Heart right ventricle (tissue), 16 donors: ENCODE data around the gene UQCC5. TPM values are rescaled to one million over a fixed set of nuclear protein-coding genes. Genes with fewer than 3 reads are reported as not detected.
A peak's percentile ranks its signal among the peaks of the same experiment; 100 is the strongest.

Experiments
- ATAC-seq, 8 donors: fragments of 200-7000 bp; cut with Tn5 transposase; one replicate each; pipeline ENCODE4 v1.9.1; 2020; ENCODE audit warnings: mild to moderate bottlenecking in 8 of 8, moderate library complexity in 8 of 8, moderate number of reproducible peaks in 1 of 8
- DNase-seq, 2 donors: peaks; one replicate each; pipeline ENCODE4 v3.0.0-alpha.2; 2020
- H3K27ac ChIP-seq, 10 donors: fragments of 200-600 bp; sonication (generic) in 2 of 10; one replicate each; pipeline versions ENCODE4 v1.5.0 to v1.8.0; 2020 to 2022; ENCODE audit warnings: mild to moderate bottlenecking in 3 of 10
- H3K27me3 ChIP-seq, 7 donors: fragments of 200-600 bp; one replicate each; pipeline ENCODE4 v1.8.0; 2021 to 2022; ENCODE audit warnings: mild to moderate bottlenecking in 2 of 7
- H3K36me3 ChIP-seq, 9 donors: fragments of 200-600 bp; sonication (generic) in 1 of 9; one replicate each; pipeline versions ENCODE4 v1.5.0 to v1.8.0; 2020 to 2022; ENCODE audit warnings: mild to moderate bottlenecking in 2 of 9
- H3K4me1 ChIP-seq, 9 donors: fragments of 200-600 bp; sonication (generic) in 1 of 9; one replicate each; pipeline versions ENCODE4 v1.5.0 to v1.8.0; 2020 to 2022; ENCODE audit warnings: mild to moderate bottlenecking in 4 of 9
- H3K4me3 ChIP-seq, 10 donors: fragments of 200-600 bp; sonication (generic) in 2 of 10; one replicate each; pipeline versions ENCODE4 v1.5.0 to v1.8.0; 2020 to 2022; ENCODE audit warnings: mild to moderate bottlenecking in 7 of 10, moderate library complexity in 2 of 10
- H3K9me3 ChIP-seq, 11 donors: fragments of 200-600 bp in 10 of 11; sonication (generic) in 2 of 11; one replicate each; pipeline versions ENCODE4 v1.5.0 to v1.8.0; 2013 to 2022; ENCODE audit warnings: mild to moderate bottlenecking in 2 of 11, control low read depth in 1 of 11, moderate library complexity in 1 of 11
- WGBS, 2 donors: extraction: QIAGEN DNeasy Blood & Tissue Kit; methylation state at CpG; one replicate each; pipeline ENCODE4 v1.1.7; 2013; ENCODE audit warnings: inconsistent platforms in 1 of 2; 5-methylcytosine and 5-hydroxymethylcytosine counted together
- intact Hi-C, 10 donors: fragments of 100-400 bp; cut with DNase I; formaldehyde crosslinking; loops; one replicate each; pipeline versions ENCODE4 v1.11.1 to v1.14.2; 2022
- polyA plus RNA-seq, 2 donors: library from polyadenylated mRNA; stranded (reverse); fragments of 200-250 nt; gene quantifications; one replicate each; pipeline ENCODE4 v1.2.3, GENCODE V29; 2013
- total RNA-seq, 10 donors: library from RNA; stranded (reverse); fragmentation: NEBNext Ultra II Directional in 3 of 10; extraction: Animal tissue kit (Norgen Biotek cat#: 25700) in 3 of 10; gene quantifications; one replicate each; pipeline versions ENCODE4 v1.2.1 to v1.2.4, GENCODE V29; 2021 to 2023
- TF ChIP-seq, protein P1 (sequence below), 9 donors: fragments of 200-600 bp; sonication (generic) in 2 of 9; IDR thresholded peaks; one replicate each; pipeline versions ENCODE4 v1.5.0 to v1.8.0; 2021 to 2022; ENCODE audit warnings: antibody characterized with exemption in 9 of 9, mild to moderate bottlenecking in 5 of 9, moderate library complexity in 1 of 9
- donor health status: Arrhythmogenic right ventricular cardiomyopathy.
- donor health status: ischemic (EF 13 %, LVEDD 7.1; RV severe dilation, severe dysfunction).
- donor health status: healthy with polysubstance abuse.
- donor health status: DM: no; HTN: yes; CAD: no.
- donor health status: DM: no; HTN: no; CAD: no.
- donor health status: ischemic (EF 25% LVEDD 6.9; RV normal size, moderate dysfunction).
- donor health status: ischemic (EF 25% LVEDD 5.7; RV mildly dilated, moderate dysfunction).
- donor health status: healthy.
- donor health status: DM: yes; HTN: yes; CAD: no.
- donor health status: Ischemic cardiomyopathy.
- donor health status: ischemic (EF 35%, LVEDD 5.7; RV mildly dilated, moderate dysfunction).
- donor health status: nonischemic (EF 11% LVEDD 7.7; RV severe dilation, severe dysfunction).
- donor health status: DM: yes; HTN: yes; CAD: no.
- donor health status: PGD.
- donor health status: ischemic (EF 29% LVEDD 5.4; RV normal size, mild dysfunction).
- donor health status: nonischemic (EF 23%, LVEDD 6.1; RV moderate dilation, normal function).

The UQCC5 gene
- total and polyA plus RNA-seq, 12 donors, result 30.2 to 147 (median 70.3) TPM

DNA sequence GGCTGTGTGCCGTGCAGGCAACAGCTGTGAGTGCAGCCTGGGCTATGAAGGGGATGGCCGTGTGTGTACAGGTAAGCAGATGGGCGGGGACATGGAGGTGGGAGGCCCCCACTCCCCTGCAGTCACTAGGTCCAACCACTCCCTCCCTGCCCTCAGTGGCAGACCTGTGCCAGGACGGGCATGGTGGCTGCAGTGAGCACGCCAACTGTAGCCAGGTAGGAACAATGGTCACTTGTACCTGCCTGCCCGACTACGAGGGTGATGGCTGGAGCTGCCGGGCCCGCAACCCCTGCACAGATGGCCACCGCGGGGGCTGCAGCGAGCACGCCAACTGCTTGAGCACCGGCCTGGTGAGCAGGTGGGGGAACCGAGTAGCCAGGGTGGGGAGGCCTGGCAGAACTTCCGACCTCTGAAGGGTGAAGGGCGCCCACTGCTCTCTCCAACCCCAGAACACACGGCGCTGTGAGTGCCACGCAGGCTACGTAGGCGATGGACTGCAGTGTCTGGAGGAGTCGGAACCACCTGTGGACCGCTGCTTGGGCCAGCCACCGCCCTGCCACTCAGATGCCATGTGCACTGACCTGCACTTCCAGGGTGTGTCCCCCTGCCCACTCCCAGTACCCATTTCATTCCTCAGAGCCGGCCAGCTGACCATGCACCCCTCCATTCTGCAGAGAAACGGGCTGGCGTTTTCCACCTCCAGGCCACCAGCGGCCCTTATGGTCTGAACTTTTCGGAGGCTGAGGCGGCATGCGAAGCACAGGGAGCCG is 14.3 kb upstream of the UQCC5 start:
- 95 to 96% methylated on average over 33 of the region's 33 CpGs for WGBS, 2 donors
- DNase-seq (peak in 1 of 2 donors; percentile 14), ATAC-seq (no peak)
- TF ChIP-seq, protein P1, sequence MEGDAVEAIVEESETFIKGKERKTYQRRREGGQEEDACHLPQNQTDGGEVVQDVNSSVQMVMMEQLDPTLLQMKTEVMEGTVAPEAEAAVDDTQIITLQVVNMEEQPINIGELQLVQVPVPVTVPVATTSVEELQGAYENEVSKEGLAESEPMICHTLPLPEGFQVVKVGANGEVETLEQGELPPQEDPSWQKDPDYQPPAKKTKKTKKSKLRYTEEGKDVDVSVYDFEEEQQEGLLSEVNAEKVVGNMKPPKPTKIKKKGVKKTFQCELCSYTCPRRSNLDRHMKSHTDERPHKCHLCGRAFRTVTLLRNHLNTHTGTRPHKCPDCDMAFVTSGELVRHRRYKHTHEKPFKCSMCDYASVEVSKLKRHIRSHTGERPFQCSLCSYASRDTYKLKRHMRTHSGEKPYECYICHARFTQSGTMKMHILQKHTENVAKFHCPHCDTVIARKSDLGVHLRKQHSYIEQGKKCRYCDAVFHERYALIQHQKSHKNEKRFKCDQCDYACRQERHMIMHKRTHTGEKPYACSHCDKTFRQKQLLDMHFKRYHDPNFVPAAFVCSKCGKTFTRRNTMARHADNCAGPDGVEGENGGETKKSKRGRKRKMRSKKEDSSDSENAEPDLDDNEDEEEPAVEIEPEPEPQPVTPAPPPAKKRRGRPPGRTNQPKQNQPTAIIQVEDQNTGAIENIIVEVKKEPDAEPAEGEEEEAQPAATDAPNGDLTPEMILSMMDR (IDR thresholded peaks at IDR 0.05), result no peak
- H3K9me3 ChIP-seq, result no peaks in the 10 kb centered on the region
- H3K27ac ChIP-seq, result no peak overlapping the region
- intact Hi-C loops, result loop anchor here in 1 of 10 donors (5.0 kb wide), 1 partner anchor 40 kb away; no protein-coding TSS in a partner anchor
- H3K36me3 ChIP-seq, result peaks cover 0 to 100% (median 11%) of the 10 kb centered on the region in 9 donors
- no peak overlapping the region for H3K4me3 ChIP-seq
- H3K27me3 ChIP-seq, result no peaks in the 10 kb centered on the region
- peaks cover 19 to 36% (median 26%) of the 10 kb centered on the region in 9 donors for H3K4me1 ChIP-seq

DNA sequence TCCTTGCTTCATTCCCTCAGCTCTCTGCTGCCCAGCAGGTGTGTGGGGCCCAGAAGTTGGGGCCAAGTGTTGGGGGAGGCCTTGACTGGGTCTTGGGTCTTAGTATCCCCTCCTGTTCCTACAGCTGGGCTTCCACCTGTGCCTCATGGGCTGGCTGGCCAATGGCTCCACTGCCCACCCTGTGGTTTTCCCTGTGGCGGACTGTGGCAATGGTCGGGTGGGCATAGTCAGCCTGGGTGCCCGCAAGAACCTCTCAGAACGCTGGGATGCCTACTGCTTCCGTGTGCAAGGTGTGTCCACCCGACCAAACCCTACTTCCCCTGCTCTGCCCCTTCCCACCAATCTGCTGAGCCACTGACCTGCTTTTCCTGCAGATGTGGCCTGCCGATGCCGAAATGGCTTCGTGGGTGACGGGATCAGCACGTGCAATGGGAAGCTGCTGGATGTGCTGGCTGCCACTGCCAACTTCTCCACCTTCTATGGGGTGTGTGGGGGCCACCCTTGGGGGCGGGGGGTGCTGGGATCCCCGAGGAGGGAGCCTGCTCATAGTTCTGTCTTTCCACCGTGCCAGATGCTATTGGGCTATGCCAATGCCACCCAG is 13.7 kb upstream of the UQCC5 start:
- WGBS, 2 donors, result 95 to 96% methylated on average over 14 of the region's 14 CpGs
- Histone ChIP-seq H3K27ac (no peak overlapping the region), H3K36me3 (peaks cover 0 to 100% (median 13%) of the 10 kb centered on the region in 9 donors), H3K27me3 (no peaks in the 10 kb centered on the region), H3K4me1 (peaks cover 19 to 39% (median 29%) of the 10 kb centered on the region in 9 donors), H3K4me3 (no peak overlapping the region), H3K9me3 (no peaks in the 10 kb centered on the region)
- TF ChIP-seq, protein P1 (IDR thresholded peaks at IDR 0.05), result no peak
- DNase-seq, result peak in 1 of 2 donors; percentile 10
- intact Hi-C loops, result loop anchor here in 1 of 10 donors (5.0 kb wide), 1 partner anchor 40 kb away; no protein-coding TSS in a partner anchor
- no peak for ATAC-seq

- no peak overlapping the region for H3K4me3 ChIP-seq
- peaks cover 19 to 44% (median 29%) of the 10 kb centered on the region in 9 donors for H3K4me1 ChIP-seq
- WGBS, 2 donors, result 96 to 97% methylated on average over 26 of the region's 26 CpGs
- peaks cover 0 to 100% (median 19%) of the 10 kb centered on the region in 9 donors for H3K36me3 ChIP-seq
- no peaks in the 10 kb centered on the region for H3K27me3 ChIP-seq
- intact Hi-C loops, result loop anchor here in 1 of 10 donors (5.0 kb wide), 1 partner anchor 41 kb away; no protein-coding TSS in a partner anchor
- DNase-seq (peak in 1 of 2 donors; percentile 16), ATAC-seq (no peak)
- no peaks in the 10 kb centered on the region for H3K9me3 ChIP-seq
- TF ChIP-seq, protein P1 (IDR thresholded peaks at IDR 0.05), result no peak
- peak overlapping the region in 1 of 10 donors; percentile 91 for H3K27ac ChIP-seq
These were observed 12.8 kb upstream of the UQCC5 start for GRCh38 chr3:52523386-52524257.
